GM18502 (cell line): Measurements from ENCODE around the gene ZNF280A.
A peak's percentile ranks its signal among the peaks of the same experiment; 100 is the strongest.
"Not testable (repeated sequence)": the region's sequence is repeated elsewhere in the genome, so short reads cannot be mapped to it uniquely, and the experiment has no call there.

Experiments used
- ATAC-seq: cut with Tn5 transposase; IDR thresholded peaks from one replicate; pipeline ENCODE4 v1.9.1; 2021; ENCODE audit warnings: mild to moderate bottlenecking; ENCODE audit not compliant: unreplicated experiment, poor library complexity

ZNF280A gene

GRCh38 chr22:22515890-22516289 lies 4.2 kb downstream of the ZNF280A start:
- no peak for ATAC-seq

- ATAC-seq, result not testable (repeated sequence)
Measured at GRCh38 chr22:22514431-22514830, 5.6 kb downstream of the ZNF280A start.

GRCh38 chr22:22513619-22514018 lies 6.5 kb downstream of the ZNF280A start:
- no peak for ATAC-seq

DNA sequence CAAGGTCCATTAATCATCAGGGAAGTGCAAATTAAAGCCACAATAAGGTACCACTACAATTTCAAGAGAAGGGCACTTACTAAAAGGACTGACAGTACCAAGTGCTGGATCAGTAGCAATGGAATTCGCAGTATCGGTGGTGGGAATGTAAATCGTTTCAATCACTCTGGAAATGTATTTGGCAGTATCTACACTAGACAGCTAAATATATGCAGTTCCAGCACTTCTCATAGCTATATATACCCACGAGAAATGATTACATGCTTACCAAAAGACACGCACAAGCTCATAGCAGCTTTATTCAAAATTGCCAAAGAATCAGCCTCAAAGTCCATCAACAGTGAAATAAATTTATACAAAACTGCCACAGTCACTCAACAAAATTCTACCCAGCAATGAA lies 7.1 kb downstream of the ZNF280A start:
- ATAC-seq, result no peak

GRCh38 chr22:22510833-22511232 lies 9.2 kb downstream of the ZNF280A start:
- not testable (repeated sequence) for ATAC-seq

GRCh38 chr22:22509912-22510311 lies 10.2 kb downstream of the ZNF280A start:
- not testable (repeated sequence) for ATAC-seq

- ATAC-seq, result peak; percentile 93
Measured at GRCh38 chr22:22508274-22509176, 11.5 kb downstream of the ZNF280A start, which contains the start of gene ZNF280B. Gene ZNF280B, minus strand, starts transcription at chr22:22508742. Its CDS starts 19,344 bp downstream, at chr22:22489398.

DNA sequence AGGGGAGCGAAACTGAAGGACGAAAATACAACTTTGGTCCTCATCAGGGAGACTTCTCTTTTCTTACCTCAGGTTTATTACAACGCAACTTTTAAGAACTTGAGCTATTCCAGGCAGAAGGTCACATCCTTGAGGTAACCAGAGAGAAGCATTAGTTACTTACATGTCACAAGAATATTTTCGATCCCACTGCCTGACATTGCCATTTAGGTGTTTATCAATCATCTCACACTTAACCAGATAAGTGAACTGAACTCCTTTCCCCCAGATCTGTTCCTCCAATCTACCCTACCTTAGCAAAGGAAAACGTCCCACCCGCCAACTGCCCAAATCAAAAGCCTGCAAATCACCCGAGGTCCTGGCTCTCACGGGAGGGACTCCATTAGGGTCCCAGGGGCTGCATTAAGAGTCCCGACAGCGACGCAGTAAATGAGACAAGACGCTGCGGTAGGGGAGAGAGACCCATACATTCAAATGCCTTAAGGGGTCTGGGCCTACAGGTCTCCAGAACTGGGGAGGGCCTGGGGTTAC lies 12.3 kb downstream of the ZNF280A start:
- no peak for ATAC-seq

DNA sequence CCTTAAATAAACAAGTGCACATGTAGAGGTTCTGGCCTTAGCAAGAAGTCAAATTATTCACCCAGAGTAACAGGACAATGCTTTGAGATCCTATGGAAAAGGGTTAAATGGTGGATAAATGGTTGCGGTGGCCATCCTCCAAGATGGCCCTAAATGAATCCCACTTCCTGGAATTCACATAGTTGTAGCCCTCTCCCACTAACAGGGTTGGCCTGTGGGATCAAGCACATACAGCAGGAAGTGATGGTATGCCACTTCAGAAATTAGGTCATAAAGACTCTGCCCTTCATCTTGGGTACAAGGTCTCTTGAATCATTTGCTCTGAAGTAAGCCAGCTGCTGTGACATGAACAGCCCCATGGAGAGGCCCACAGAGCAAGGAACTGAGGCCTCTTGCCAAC lies 13.3 kb downstream of the ZNF280A start:
- ATAC-seq, result no peak

GRCh38 chr22:22498267-22498666 lies 21.8 kb downstream of the ZNF280A start:
- no peak for ATAC-seq

DNA sequence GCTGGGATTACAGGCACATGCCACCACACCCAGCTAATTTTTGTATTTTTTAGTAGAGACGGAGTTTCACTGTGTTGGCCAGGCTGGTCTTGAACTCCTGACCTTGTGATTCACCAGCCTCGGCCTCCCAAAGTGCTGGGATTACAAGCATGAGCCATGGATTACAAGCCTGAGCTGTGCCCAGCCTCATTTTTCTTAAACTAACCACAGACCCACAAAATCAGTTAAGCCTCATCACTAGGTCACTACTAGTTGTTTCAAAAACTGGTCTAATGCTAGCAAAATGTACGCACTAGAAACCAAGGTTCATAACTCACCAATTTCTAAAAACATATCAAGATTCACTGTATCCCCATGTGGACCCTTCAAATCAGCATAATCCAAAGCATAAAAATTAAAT lies 28.5 kb downstream of the ZNF280A start:
- not testable (repeated sequence) for ATAC-seq

DNA sequence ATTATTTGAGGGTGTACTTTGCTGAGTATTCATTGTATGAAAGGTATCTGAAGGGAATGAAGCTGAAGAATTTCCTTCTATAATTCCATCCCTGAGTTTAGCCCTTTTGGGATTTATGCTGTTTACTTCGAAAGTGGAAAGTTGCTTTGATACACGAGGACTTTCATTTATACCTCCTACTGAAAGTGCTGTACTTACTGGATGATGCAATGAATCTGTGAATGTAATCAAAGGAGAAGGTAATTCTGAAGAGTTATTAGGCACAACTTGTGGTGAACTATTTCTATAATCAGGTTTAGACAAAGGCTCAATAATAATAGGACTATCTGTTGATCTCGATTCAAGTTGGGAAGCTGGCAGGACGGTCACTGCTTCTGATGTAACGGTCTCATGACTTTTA lies 31.3 kb downstream of the ZNF280A start:
- no peak for ATAC-seq

- ATAC-seq, result no peak
Measured at GRCh38 chr22:22487869-22488597, 32.0 kb downstream of the ZNF280A start.

- ATAC-seq, result no peak
Measured at GRCh38 chr22:22487059-22487458, 33.0 kb downstream of the ZNF280A start.

DNA sequence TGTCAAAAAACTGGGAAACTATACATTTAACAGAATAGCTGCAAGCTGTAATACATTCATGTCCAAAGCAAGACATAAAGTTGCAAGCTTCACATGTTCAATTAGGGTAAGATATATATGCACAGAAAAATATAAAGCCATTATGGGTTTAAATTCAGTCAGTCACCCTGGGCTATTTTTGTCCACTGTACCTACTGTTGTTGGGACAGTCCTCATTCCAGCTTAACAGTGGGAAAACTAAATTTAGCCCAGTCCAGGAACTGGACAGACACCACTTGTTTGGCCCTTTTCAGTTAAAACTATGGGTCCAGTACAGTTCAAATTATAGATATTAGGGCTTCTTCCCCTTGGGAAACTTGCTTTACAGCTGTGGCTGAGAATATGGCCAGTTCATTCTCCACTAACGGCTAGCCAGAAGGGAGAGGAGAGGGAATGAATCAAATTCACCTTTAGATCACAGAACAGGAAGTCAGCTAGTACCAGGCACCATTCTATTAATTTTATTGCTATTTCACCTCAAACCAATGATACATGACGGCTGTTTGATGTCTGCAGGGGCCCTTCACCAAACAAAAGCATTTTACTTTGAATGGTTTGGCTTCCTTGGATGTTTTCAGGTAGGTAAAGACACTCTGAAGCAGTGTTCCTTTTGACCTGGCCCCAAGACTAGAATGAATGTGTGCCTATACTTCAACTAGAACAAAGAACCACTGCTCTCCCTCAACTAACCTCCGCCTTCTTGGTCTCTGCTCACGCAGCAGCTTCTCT lies 33.8 kb downstream of the ZNF280A start:
- ATAC-seq, result no peak

DNA sequence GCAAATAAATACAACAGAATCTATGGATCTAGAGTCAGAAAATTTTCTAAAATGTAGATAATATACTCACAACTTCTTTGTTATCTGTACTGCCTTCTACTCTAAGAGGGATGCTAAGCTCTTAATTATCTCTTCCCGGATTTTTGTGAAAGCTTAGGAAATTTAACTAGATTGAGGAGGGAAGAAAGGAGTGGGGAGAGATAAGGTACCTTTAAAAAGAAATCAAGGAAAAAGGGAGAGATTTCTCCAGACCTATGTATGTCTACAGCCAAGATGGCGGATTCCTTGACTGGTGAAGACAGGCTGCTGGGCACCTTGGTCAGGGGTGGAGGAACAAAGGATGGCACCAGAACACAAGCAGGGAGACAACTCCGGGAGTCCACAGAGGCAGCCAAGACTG lies 34.5 kb downstream of the ZNF280A start:
- no peak for ATAC-seq

DNA sequence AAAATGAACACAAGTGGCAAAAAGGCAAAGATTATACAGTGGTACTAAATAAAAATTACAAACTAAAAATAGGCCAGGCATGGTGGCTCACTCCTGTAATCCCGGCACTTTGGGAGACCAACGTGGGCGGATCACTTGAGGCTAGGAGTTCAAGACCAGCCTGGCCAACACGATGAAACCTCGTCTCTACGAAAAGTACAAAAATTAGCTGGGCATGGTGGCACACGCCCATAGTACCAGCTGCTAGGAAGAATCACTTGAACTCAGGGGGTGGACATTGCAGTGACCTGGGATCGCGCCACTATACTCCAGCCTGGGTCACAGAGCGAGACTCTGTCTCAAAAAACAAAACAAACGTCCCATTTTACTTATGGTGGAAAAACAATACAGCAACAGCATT lies 36.0 kb downstream of the ZNF280A start:
- no peak for ATAC-seq

DNA sequence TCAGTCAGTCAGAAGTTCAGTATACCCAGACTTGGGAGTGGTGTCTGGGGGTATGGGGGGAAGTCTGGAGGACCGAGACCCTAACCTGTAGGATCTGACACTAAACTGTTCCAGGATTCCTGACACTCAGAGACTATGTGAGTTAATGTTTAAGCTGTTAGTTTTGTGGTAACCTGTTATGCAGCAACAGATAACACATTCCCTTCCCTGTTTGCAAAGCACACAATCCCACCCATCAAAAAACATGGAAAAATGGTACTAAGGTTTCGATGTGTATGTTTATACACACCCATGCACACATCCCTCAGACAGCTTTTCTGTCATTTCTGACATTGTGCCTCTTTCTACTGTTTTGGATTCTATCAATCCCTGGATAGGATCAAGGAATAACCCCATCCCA lies 39.1 kb downstream of the ZNF280A start:
- no peak for ATAC-seq

- no peak for ATAC-seq
Measured at GRCh38 chr22:22479999-22480532, 40.0 kb downstream of the ZNF280A start.

DNA sequence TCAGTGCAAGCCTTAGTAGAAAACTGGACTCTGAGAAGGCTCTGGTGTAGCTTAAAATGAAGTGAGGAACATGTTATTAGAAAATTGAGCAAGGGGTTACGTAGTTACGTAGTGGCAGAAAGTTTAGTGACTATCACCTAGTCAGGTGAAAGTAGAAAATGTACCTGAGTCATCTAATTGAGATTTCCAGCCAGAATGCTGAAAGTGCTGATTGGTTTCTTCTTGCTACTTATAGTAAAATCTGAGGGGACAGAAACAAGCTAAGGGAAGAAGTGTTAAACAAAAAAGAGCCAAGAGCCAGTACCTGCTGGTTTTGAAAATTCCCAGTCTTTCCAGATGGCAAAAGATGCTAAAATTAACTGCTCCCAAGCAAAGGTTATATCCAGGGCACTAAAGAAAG lies 41.0 kb downstream of the ZNF280A start:
- no peak for ATAC-seq
